H9 (cell line): ENCODE measurements around the gene RNF141. TPM values are rescaled to one million over a fixed set of nuclear protein-coding genes. Genes with fewer than 3 reads are reported as not detected.

ENCODE experiments used
- DNase-seq: peaks from one replicate; pipeline ENCODE4 v3.0.0-alpha.2; 2017
- H2AFZ ChIP-seq: one replicate; pipeline ENCODE4 v1.6.1; 2013; ENCODE audit warnings: mild to moderate bottlenecking, low read length, control low read depth, moderate library complexity
- H2AK5ac ChIP-seq: 2 replicates; pipeline ENCODE4 v1.6.1; 2013; ENCODE audit warnings: low read length, control low read depth, mixed read lengths; ENCODE audit not compliant: insufficient read length
- H2BK120ac ChIP-seq: one replicate; pipeline ENCODE4 v1.6.1; 2013; ENCODE audit warnings: low read depth, mild to moderate bottlenecking, low read length, control low read depth, inconsistent platforms; ENCODE audit not compliant: poor library complexity, severe bottlenecking
- H2BK12ac ChIP-seq: 2 replicates; pipeline ENCODE4 v1.6.1; 2013; ENCODE audit warnings: low read length, control low read depth, mixed read lengths, low read depth; ENCODE audit not compliant: insufficient read length
- H2BK15ac ChIP-seq: 2 replicates; pipeline ENCODE4 v1.6.1; 2013; ENCODE audit warnings: low read depth, low read length, control low read depth
- H2BK20ac ChIP-seq: one replicate; pipeline ENCODE4 v1.6.1; 2013; ENCODE audit warnings: low read depth, mild to moderate bottlenecking, low read length, control low read depth, inconsistent platforms; ENCODE audit not compliant: poor library complexity, severe bottlenecking
- H2BK5ac ChIP-seq: 2 replicates; pipeline ENCODE4 v1.6.1; 2013; ENCODE audit warnings: low read length, control low read depth, mixed read lengths; ENCODE audit not compliant: insufficient read length
- H3K14ac ChIP-seq: 2 replicates; pipeline ENCODE4 v1.6.1; 2013; ENCODE audit warnings: low read length, control low read depth; ENCODE audit not compliant: insufficient read depth
- H3K18ac ChIP-seq: 2 replicates; pipeline ENCODE4 v1.6.1; 2013; ENCODE audit warnings: low read depth, mild to moderate bottlenecking, mixed read lengths, low read length, control low read depth; ENCODE audit not compliant: insufficient read length
- H3K23ac ChIP-seq: 2 replicates; pipeline ENCODE4 v1.6.1; 2013; ENCODE audit warnings: low read length, control low read depth, mixed read lengths, low read depth; ENCODE audit not compliant: insufficient read length
- H3K23me2 ChIP-seq: 2 replicates; pipeline ENCODE4 v1.6.1; 2013; ENCODE audit warnings: low read depth, mild to moderate bottlenecking, mixed read lengths, low read length, control low read depth; ENCODE audit not compliant: insufficient read length, poor library complexity, severe bottlenecking
- H3K27ac ChIP-seq: 2 replicates; pipeline ENCODE4 v1.5.1; 2013; ENCODE audit warnings: low read length, control low read depth, mixed read lengths, low read depth; ENCODE audit not compliant: insufficient read length
- H3K27me3 ChIP-seq: 2 replicates; pipeline ENCODE4 v1.6.1; 2013; ENCODE audit warnings: low read length, control low read depth, inconsistent platforms; ENCODE audit not compliant: insufficient read depth
- H3K4ac ChIP-seq: 2 replicates; pipeline ENCODE4 v1.6.1; 2013; ENCODE audit warnings: low read depth, mild to moderate bottlenecking, control low read depth, inconsistent platforms, low read length, moderate library complexity
- H3K4me1 ChIP-seq: 2 replicates; pipeline ENCODE4 v1.6.1; 2013; ENCODE audit warnings: low read length, control low read depth, inconsistent platforms; ENCODE audit not compliant: insufficient read depth
- H3K4me2 ChIP-seq: 2 replicates; pipeline ENCODE4 v1.6.1; 2013; ENCODE audit warnings: low read length, control low read depth, mixed read lengths; ENCODE audit not compliant: insufficient read length, insufficient read depth
- H3K56ac ChIP-seq: 2 replicates; pipeline ENCODE4 v1.6.1; 2013; ENCODE audit warnings: low read depth, mild to moderate bottlenecking, mixed read lengths, low read length, control low read depth; ENCODE audit not compliant: insufficient read length
- H3K79me1 ChIP-seq: 2 replicates; pipeline ENCODE4 v1.6.1; 2013; ENCODE audit warnings: low read depth, mild to moderate bottlenecking, moderate library complexity, low read length, control low read depth, inconsistent platforms; ENCODE audit not compliant: insufficient read depth, poor library complexity, severe bottlenecking
- H3K79me2 ChIP-seq: 2 replicates; pipeline ENCODE4 v1.6.1; 2013; ENCODE audit warnings: low read length, control low read depth, inconsistent platforms; ENCODE audit not compliant: insufficient read depth
- H3K9ac ChIP-seq: 2 replicates; pipeline ENCODE4 v1.6.1; 2013; ENCODE audit warnings: low read length, control low read depth, mixed read lengths; ENCODE audit not compliant: insufficient read length; ENCODE audit errors: extremely low read depth
- H3K9me3 ChIP-seq: one replicate; pipeline ENCODE4 v1.6.1; 2013; ENCODE audit warnings: low read depth, low read length, inconsistent platforms; ENCODE audit not compliant: control insufficient read depth
- H3T11ph ChIP-seq: one replicate; pipeline ENCODE4 v1.6.1; 2013; ENCODE audit warnings: mild to moderate bottlenecking, low read length, control low read depth, inconsistent platforms
- H4K20me1 ChIP-seq: one replicate; pipeline ENCODE4 v1.6.1; 2013; ENCODE audit not compliant: control insufficient read depth, insufficient read length, insufficient read depth
- H4K5ac ChIP-seq: 2 replicates; pipeline ENCODE4 v1.6.1; 2013; ENCODE audit warnings: low read depth, mild to moderate bottlenecking, mixed read lengths, low read length, control low read depth; ENCODE audit not compliant: insufficient read length
- H4K8ac ChIP-seq: replicated peaks from 2 replicates; pipeline ENCODE4 v1.6.1; 2013; ENCODE audit warnings: low read length, control low read depth, mixed read lengths, low read depth; ENCODE audit not compliant: insufficient read length
- H4K91ac ChIP-seq: 2 replicates; pipeline ENCODE4 v1.6.1; 2013; ENCODE audit warnings: low read depth, mild to moderate bottlenecking, moderate library complexity, mixed read lengths, low read length, control low read depth; ENCODE audit not compliant: insufficient read length
- H3K27ac Mint-ChIP-seq, 3 experiments: 2 replicates in 2 of 3; 3 replicates in 1 of 3; pipeline ENCODE4 v1.8.0; 2020 to 2021; ENCODE audit warnings: mixed read lengths in 3 of 3, mild to moderate bottlenecking in 1 of 3, moderate library complexity in 1 of 3
- H3K27me3 Mint-ChIP-seq: 2 replicates; pipeline ENCODE4 v1.8.0; 2021; ENCODE audit warnings: low read depth, mild to moderate bottlenecking, moderate library complexity, mixed read lengths
- H3K36me3 Mint-ChIP-seq, 3 experiments: 2 replicates in 2 of 3; 3 replicates in 1 of 3; pipeline ENCODE4 v1.8.0; 2020 to 2021; ENCODE audit warnings: low read depth in 3 of 3, mixed read lengths in 3 of 3; ENCODE audit not compliant: insufficient read depth in 1 of 3
- H3K4me1 Mint-ChIP-seq, 2 experiments: 2 replicates each; pipeline ENCODE4 v1.8.0; 2020; ENCODE audit warnings: mixed read lengths in 2 of 2
- H3K4me3 Mint-ChIP-seq, 2 experiments: 2 replicates in 1 of 2; 3 replicates in 1 of 2; pipeline ENCODE4 v1.8.0; 2020 to 2021; ENCODE audit warnings: mild to moderate bottlenecking in 2 of 2, mixed read lengths in 2 of 2, moderate library complexity in 1 of 2
- H3K9me3 Mint-ChIP-seq, 2 experiments: 2 replicates in 1 of 2; 3 replicates in 1 of 2; pipeline ENCODE4 v1.8.0; 2020; ENCODE audit warnings: mild to moderate bottlenecking in 2 of 2, mixed read lengths in 2 of 2, moderate library complexity in 1 of 2
- CTCF ChIP-seq: fragments of 200-600 bp; sonication (generic); conservative IDR thresholded peaks from 3 replicates; pipeline ENCODE4 v1.8.0; 2021; ENCODE audit warnings: antibody characterized with exemption, mild to moderate bottlenecking
- WGBS: extraction: QIAGEN DNeasy Blood & Tissue Kit; methylation state at CpG from one replicate; pipeline ENCODE4 v1.1.7; 2013; ENCODE audit warnings: missing lambda C conversion rate, low lambda C conversion rate, mixed read lengths; ENCODE audit not compliant: insufficient read length; ENCODE audit errors: extremely low coverage; 5-methylcytosine and 5-hydroxymethylcytosine counted together
- total RNA-seq: library from RNA; stranded (reverse); gene quantifications from 2 replicates; pipeline ENCODE4 v1.2.1, GENCODE V29; 2021

Gene RNF141
- total RNA-seq, 1 experiment from 2014 or later, result 24.7 TPM

GRCh38 chr11:10524471-10524870 lies 16.5 kb downstream of the RNF141 start:
- no peaks in the 10 kb centered on the region for H3K79me2 ChIP-seq
- no peak overlapping the region for H4K91ac ChIP-seq
- no peak overlapping the region for H2BK5ac ChIP-seq
- H3K23ac ChIP-seq, result no peak overlapping the region
- no peaks in the 10 kb centered on the region for H3K27me3 ChIP-seq
- Mint-ChIP-seq H3K4me3 (no peak overlapping the region), H3K36me3 (peaks cover 1 to 24% (median 21%) of the 10 kb centered on the region in 3 experiments; a peak in 4 of 7 replicates), H3K27ac (no peak overlapping the region), H3K4me1 (no peaks in the 10 kb centered on the region), H3K9me3 (no peaks in the 10 kb centered on the region), H3K27me3 (no peaks in the 10 kb centered on the region)
- no peak overlapping the region for H3K56ac ChIP-seq
- H2AK5ac ChIP-seq, result no peak overlapping the region
- no peak overlapping the region for H2BK12ac ChIP-seq
- no peak overlapping the region for H3K27ac ChIP-seq
- no peak overlapping the region for H4K5ac ChIP-seq
- no peak overlapping the region for H3K9ac ChIP-seq
- no peaks in the 10 kb centered on the region for H3K79me1 ChIP-seq
- no peak overlapping the region for H2BK120ac ChIP-seq
- no peak overlapping the region for H2BK20ac ChIP-seq
- H4K8ac ChIP-seq, result no peak overlapping the region
- no peak overlapping the region for H2BK15ac ChIP-seq
- no peak overlapping the region for H3K14ac ChIP-seq
- no peak for TF ChIP-seq CTCF
- H4K20me1 ChIP-seq, result no peaks in the 10 kb centered on the region
- H2AFZ ChIP-seq, result no peak overlapping the region
- no peak overlapping the region for H3K4me2 ChIP-seq
- no peak overlapping the region for H3K4ac ChIP-seq
- H3K18ac ChIP-seq, result no peak overlapping the region
- no peaks in the 10 kb centered on the region for H3K23me2 ChIP-seq
- no peak overlapping the region for H3T11ph ChIP-seq
- no peaks in the 10 kb centered on the region for H3K4me1 ChIP-seq
- no peaks in the 10 kb centered on the region for H3K9me3 ChIP-seq
- DNase-seq, result no peak
- WGBS, result no CpG with 5 or more reads among the region's 1 CpG
